Rectal smooth muscle tissue (tissue), 1 donor: ENCODE data around the gene FGFBP2.
"Not testable (repeated sequence)": the region's sequence is repeated elsewhere in the genome, so short reads cannot be mapped to it uniquely, and the experiment has no call there.

Experiments used
- H3K27ac ChIP-seq: one replicate; pipeline ENCODE4 v1.7.0; 2013; ENCODE audit warnings: low read depth, low read length, inconsistent platforms
- H3K27me3 ChIP-seq: one replicate; pipeline ENCODE4 v1.7.0; 2013; ENCODE audit warnings: low read length; ENCODE audit not compliant: control insufficient read depth, insufficient read depth
- H3K36me3 ChIP-seq: one replicate; pipeline ENCODE4 v1.7.0; 2013; ENCODE audit warnings: low read length; ENCODE audit not compliant: control insufficient read depth, insufficient read depth
- H3K4me1 ChIP-seq: one replicate; pipeline ENCODE4 v1.7.0; 2013; ENCODE audit warnings: low read length; ENCODE audit not compliant: control insufficient read depth, insufficient read depth
- H3K4me3 ChIP-seq: one replicate; pipeline ENCODE4 v1.7.0; 2013; ENCODE audit warnings: low read length
- H3K9ac ChIP-seq: one replicate; pipeline ENCODE4 v1.7.0; 2013; ENCODE audit warnings: low read length

The FGFBP2 gene

DNA sequence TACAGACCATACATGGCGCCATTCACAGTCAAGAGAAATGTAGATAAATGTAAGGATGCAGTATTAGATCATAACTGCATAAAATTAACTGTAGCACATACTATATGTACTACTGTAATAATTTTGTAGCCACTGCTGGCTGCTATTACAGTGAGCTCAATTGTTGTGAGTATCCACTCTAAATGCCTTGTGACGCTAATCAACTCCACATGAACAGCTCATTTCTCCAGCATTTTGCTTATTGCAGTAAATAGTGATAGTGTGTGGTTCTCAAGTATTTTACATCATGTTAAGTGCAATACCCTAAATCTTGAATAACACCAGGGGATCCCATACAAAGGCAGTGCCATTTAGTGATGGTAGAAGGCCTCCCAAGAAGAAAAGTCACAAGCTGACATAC lies 45.7 kb downstream of the FGFBP2 start:
- Histone ChIP-seq H3K27ac (no peak overlapping the region), H3K27me3 (no peaks in the 10 kb centered on the region), H3K36me3 (no peaks in the 10 kb centered on the region), H3K4me3 (no peak overlapping the region), H3K9ac (no peak overlapping the region), H3K4me1 (no peaks in the 10 kb centered on the region)

DNA sequence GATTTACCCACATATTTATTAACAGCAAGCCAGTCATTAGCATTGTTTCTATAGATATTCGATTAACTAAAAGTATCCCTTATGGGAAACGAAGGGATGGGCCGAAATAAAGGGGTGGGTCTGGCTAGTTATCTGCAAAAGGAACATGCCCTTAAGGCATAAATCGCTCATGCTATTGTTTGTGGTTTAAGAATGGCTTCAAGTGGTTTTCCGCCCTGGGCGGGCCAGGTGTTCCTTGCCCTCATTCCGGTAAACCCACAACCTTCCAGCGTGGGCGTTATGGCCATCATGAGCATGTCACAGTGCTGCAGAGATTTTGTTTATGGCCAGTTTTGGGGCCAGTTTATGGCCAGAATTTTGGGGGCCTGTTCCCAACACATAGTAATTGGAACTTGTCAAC lies 46.6 kb downstream of the FGFBP2 start:
- not testable (repeated sequence) for H3K36me3 ChIP-seq, H3K27ac ChIP-seq, H3K4me3 ChIP-seq, H3K4me1 ChIP-seq, H3K27me3 ChIP-seq, H3K9ac ChIP-seq

DNA sequence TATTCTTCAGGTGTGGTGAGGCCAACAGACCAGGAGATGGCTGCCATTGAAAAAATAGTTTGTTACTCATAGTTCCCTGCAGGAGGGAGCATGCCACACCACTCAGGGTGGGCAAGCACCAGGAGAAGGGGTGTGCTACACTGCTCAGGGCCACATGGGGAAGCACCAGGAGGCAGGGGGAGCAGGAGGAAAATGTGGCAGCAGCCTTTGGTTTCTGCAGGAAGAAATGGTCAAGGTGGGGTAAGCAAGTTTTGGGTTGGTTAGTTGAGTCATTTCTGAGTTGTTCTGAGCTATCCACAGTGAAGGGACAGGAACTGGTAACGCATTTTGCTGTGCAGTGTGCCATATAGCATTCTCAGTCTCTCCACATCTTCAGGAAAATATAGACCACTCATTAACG lies 48.2 kb downstream of the FGFBP2 start:
- Histone ChIP-seq H3K27me3 (no peaks in the 10 kb centered on the region), H3K9ac (no peak overlapping the region)

DNA sequence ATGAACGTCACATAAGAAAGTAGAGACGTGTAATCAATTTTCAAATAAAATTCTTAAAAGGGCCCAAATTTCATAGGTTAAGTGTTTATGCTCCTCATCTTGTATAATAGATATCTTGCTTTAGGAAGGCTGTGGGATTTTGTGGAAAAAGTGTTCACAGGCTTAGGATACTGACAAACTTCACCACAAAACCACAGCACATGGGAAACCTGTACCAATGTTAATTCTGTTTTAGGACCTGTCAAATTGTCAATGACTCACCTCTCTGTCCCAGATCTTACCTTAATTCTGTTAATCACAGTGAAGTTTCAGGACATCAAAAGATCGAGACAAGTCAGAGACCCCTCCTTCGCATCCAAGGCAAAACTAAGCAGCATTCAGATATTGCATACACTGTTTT lies 48.7 kb downstream of the FGFBP2 start:
- H3K9ac ChIP-seq: no peak overlapping the region
- H3K4me3 ChIP-seq: no peak overlapping the region
- no peaks in the 10 kb centered on the region for H3K27me3 ChIP-seq
- no peaks in the 10 kb centered on the region for H3K4me1 ChIP-seq
- H3K27ac ChIP-seq: no peak overlapping the region
- H3K36me3 ChIP-seq: no peaks in the 10 kb centered on the region

More for the DNA sequence above, 48.2 kb downstream of the FGFBP2 start:
- Histone ChIP-seq H3K4me1 (no peaks in the 10 kb centered on the region), H3K27ac (no peak overlapping the region), H3K4me3 (no peak overlapping the region), H3K36me3 (no peaks in the 10 kb centered on the region)

DNA sequence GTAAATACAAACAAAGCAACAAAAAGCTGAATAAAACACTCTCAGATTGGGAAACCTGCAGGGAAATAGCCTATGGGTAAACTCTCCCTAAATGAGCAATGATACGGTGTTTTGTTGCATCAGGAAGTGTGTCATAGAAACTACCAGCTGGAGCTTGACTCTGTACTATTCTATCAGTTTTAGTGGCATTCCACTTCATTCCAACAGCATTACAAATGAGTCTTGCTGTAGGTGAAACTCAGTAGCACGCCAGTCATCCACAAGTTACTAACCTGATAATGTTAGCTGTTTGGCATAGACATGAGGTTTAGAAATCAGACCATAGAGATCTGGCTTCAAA lies 49.4 kb downstream of the FGFBP2 start:
- no peak overlapping the region for H3K9ac ChIP-seq
- no peak overlapping the region for H3K4me3 ChIP-seq
- no peak overlapping the region for H3K27ac ChIP-seq
- no peaks in the 10 kb centered on the region for H3K27me3 ChIP-seq
- H3K36me3 ChIP-seq: no peaks in the 10 kb centered on the region
- no peaks in the 10 kb centered on the region for H3K4me1 ChIP-seq

DNA sequence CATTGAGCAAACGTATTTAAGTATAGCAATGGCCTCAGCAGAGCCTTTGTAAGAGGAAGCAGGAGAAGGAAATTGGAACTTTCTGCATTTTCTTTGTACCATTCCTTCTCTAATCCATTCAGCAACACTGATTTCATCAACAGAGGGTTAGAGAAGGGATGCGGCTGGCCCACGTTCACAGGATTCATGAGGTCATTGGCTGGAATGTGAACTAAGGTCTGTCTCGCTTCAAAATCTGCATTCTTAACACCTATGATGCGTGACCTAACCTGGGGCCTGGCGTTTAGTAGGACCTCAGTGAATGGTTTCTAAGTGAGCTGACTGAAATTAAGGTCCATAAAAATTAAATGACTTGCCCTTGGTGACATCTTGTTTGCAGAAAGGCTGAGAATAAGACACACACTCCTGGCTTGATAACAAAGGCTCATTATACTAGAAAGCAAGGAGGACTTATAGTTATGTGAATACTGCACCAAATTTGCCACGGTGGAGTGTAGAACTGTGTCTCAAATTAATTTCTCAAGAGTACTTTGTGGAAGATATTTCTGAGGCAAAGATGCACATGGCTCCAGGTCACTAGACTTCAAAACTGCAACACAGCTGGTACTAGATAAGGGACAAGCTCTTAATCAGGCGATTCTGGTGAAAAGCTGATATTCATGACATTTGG lies 49.9 kb downstream of the FGFBP2 start:
- no peak overlapping the region for H3K9ac ChIP-seq
- no peak overlapping the region for H3K4me3 ChIP-seq
- no peaks in the 10 kb centered on the region for H3K27me3 ChIP-seq
- H3K36me3 ChIP-seq: no peaks in the 10 kb centered on the region
- H3K4me1 ChIP-seq: no peaks in the 10 kb centered on the region
- H3K27ac ChIP-seq: no peak overlapping the region

DNA sequence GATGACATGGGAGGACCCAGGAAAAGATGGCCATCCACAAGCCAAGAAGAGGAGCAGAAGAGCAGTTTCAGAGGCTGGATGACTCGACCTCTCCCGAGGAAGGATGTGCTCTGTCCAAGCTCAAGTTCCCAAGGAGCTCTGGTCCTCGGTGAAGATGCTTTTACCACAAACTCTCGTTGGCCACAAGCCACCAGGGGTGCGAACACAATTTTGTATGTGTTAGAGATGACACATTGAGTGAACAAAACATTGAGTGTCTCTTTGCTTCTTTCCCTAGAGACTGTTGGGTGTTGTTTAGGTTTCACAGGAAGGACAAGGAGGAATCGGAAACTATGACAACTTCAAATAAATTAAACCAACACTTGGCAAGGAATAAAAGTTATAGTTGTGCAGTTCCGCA lies 50.7 kb downstream of the FGFBP2 start:
- no peaks in the 10 kb centered on the region for H3K27me3 ChIP-seq
- H3K9ac ChIP-seq: no peak overlapping the region
- no peak overlapping the region for H3K27ac ChIP-seq

More for the DNA sequence above, 50.7 kb downstream of the FGFBP2 start:
- H3K4me3 ChIP-seq: no peak overlapping the region
- no peaks in the 10 kb centered on the region for H3K36me3 ChIP-seq
- no peaks in the 10 kb centered on the region for H3K4me1 ChIP-seq
